NCI-H524 treated with DMSO at 0.1 percent for 48 hours (cell line): ENCODE data around the gene TMEM45A.
"Not testable (repeated sequence)": the region's sequence is repeated elsewhere in the genome, so short reads cannot be mapped to it uniquely, and the experiment has no call there.

Experiments used
- DNase-seq: peaks from one replicate; lab custom pipeline; 2025; lab: John Stamatoyannopoulos, UW

TMEM45A gene

DNA sequence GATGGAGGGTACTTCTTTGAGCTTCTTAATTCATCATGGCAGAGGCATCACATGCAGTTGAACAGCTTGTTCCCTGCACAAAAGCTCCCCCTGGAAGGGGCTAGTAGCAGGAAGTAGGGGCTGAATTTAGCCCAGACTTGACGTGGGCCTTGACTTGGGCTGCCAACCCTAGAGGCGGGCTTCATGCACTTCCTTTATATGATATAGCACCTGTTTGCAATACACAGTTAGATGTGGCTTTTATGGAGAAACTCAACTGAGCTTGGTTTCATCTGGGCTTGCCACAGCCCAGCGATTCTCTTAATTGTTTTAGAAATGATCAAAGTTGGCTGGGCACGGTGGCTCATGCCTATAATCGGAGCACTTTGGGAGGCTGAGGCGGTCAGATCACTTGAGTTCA lies 83.3 kb downstream of the TMEM45A start:
- no peak for DNase-seq

DNA sequence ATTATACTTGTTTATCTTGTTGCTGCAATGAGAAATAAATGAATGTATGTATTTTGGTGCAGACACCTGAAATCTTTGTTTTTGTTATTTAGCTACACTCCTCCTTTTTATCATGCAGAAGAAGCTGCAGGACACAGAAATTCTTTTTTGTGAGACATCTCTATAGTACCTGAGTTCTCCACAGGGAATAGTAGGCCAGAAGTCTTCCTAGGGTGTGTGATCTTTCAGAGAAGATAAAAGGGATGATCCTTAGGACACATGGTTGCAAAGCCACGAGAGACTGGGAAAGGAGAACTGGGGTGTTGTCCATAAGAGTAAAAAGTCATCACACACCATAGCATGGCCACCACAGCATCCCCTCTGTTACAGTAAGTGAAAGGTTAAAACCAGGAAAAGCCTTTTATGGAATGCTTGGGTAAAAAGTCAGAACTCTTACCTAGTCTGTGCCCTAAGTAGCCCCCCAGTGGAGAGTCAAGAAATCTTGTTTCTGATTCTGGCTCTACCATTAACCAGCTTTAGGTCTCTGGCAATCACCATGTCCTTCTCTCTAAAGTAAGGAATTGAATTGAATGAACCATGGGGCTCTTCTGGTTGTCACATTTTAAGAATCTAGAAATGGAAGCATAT lies 85.1 kb downstream of the TMEM45A start:
- DNase-seq = no peak

DNA sequence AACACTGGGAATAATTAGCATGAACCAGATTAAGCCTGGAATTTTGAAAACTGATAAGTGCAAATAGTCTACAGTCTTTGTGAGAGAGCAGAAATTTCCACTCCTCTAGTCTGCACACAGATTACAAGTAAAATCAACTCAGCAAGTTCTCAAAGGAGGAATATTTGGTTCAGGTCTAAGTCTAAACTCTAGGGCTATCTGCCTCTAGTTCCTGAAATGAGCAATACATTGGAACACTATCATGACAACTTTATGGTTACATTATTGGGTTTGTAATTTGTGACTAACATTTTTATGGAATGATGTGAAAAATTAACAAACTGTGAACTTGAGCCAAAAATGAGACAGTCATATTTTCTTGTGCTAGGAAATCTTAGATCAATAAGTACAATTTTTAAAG lies 86.2 kb downstream of the TMEM45A start:
- DNase-seq = no peak

DNA sequence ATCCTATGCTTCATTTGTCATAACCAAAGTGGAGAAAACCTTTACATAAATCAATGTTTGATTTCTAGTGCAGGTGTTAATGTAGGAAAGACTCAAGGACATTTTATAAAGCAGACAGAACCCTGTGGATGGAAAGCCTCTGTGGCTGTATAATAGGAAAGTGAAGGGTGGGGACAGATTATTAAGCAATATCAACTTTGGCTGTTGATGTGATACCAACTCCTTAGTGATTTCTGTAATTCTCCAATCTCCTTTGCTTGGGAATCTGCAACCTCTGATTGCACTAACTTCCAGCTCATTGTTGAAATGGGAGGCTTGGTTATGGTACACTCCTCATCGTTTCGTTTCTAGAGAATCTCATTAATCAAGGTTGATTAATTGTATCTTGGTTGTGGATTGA lies 87.7 kb downstream of the TMEM45A start:
- no peak for DNase-seq

DNA sequence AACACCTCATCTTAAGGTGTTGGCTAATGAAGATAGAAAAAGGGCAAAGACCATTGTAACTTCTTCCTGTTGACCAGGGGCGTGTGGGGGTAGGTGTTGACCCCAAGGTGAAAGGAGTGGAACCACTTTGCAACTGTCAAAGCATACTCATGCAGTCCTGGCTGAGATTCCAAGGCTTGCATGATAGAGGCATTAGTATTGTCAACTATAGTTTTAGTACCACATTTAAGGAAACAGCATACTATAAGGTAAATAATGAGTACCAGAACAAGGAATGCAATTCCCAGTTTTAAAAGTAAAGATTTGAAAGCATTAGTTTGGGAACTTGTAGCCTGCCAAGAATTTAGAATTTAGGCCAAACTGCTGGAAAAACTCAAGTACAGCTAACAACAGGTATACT lies 89.2 kb downstream of the TMEM45A start:
- DNase-seq = no peak

DNA sequence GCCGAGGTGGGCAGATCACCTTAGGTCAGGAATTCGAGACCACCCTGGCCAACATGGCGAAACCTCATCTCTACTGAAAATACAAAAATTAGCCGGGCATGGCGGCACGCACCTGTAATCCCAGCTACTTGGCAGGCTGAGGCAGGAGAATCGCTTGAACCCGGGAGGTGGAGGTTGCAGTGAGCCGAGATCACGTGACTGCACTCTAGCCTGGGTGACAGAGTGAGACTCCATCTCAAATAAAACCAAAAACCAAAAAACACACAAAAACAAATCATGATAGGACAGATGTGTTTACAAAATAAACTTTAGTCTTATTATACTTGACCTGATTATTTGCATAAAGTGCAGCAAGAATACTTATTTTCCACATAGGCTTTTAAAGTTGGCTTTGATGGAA lies 89.7 kb downstream of the TMEM45A start:
- DNase-seq = not testable (repeated sequence)

DNA sequence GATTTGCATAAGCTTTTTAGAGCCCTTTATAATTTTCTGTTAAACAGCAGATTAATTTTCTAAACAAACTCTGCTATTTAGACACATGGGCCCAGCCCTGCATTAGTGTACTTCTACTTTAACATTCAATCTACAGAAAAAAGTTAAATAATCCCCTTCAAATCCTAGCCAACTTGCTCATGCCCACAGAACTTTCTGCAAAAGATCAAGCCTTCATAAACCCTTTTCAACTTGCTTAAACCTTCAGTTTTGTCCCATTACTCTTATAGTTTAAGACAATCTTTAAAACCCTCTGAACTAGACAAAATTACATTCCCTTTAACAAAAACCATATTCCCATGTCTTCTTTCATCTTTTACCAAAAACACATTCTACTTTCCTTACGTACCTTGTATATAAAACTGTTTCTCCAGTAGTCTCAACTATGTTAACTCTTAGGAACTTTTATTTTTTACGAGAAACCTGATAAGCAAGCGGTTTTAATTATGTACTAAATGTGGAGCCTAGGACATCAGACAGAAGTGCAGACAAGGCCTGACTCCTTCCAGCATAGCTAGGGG lies 91.8 kb downstream of the TMEM45A start:
- DNase-seq = no peak

DNA sequence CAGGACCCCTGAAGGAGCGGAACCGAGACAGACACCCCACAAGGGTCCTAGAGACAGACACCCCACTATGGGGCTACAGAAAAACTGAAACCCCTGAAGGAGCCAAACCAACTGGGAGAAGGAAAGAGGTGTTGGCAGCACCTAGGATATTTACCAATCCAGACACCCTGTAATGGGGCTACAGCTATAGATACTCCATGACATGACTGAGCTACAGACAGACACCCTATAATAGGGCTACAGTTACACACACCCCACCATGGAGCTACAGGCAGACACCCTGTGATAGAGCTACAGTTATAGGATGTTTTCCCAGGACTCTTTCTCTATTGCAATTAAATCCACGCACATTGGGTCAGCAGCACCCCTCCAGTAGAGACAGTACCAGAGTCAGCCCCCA lies 94.4 kb downstream of the TMEM45A start:
- DNase-seq = no peak

DNA sequence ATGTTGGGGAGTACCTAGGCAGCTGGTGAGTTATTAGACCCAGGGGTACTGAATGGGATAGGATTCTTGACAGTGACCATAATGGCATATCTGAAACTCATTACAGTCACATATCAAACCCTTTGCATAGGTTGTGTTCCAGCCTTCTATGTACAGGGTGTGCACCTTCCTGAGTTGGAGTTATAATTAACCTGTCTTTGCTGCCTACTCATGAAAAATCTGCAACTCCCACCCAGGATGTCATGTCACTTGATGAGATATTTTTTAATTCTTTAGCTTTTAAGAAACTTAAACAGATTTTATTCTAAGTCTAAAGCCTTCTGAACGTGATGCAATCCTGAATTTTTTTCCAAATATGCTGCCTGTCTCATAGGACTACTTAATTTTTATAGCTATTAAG lies 95.8 kb downstream of the TMEM45A start:
- no peak for DNase-seq

DNA sequence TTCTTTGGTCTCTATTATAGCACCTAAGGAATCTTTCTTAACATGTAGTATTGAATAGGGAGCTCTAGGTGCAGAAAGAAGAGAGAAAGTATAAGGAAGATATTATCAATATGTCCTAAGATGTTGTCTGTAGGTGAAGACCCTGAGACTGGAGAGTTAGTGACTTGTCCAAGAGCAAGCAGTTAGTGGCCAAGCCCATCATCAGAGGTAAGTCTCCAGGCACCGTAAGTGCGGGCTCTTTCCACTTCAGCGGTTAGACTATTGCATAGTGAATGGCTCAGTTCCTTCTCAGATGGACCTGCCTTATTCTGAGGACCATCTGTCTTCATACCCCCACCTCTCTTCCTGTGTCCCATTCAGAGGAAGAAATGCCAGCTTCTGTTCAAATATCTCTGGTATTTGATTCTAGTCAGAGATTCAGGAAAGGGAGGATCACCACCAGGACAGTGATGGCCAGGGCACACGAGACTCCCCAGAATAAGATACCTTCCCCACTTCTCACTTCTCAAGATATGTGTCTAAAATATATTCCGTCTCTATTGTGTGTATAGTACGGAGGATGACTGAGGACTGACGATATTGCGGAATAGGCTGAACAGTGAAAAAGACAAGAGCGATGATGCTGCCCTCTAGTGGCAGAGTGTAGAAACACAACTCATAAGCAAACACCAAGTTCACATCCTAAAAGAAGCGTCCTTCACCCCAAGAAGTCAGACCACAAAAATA lies 97.9 kb downstream of the TMEM45A start:
- DNase-seq = peak; percentile 81

DNA sequence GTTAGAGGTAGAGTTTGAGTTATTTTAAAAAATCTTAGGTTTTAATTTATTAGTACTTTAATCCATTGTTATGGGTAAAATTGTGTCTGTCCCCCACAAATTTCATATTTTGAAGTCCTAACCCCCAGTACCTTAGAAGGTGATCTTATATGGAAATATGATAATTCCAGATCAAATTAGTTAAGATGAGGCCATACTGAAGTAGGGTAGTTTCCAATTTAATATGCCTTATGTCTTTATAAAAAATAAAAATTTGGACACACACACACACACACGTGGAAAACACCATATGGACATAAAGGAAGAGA lies 98.4 kb downstream of the TMEM45A start:
- DNase-seq = no peak

DNA sequence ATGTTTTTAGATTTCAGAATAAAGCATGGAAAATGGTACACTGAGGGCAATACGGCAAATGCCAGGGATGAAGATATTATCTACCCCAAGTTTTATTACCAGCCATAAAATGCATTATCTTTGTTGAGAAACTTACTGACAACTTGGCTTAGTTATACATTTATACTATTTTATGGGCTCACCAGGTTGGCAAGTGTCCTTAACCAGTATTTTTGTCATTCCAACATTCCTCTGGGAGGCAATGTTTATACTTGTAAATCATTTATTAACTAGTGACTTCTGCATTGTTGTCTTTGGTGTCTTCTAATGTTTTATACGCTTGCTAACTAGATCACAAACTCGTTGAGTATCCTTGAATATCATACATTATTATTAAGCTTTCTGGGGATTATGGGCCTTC lies 99.0 kb downstream of the TMEM45A start:
- DNase-seq = no peak

DNA sequence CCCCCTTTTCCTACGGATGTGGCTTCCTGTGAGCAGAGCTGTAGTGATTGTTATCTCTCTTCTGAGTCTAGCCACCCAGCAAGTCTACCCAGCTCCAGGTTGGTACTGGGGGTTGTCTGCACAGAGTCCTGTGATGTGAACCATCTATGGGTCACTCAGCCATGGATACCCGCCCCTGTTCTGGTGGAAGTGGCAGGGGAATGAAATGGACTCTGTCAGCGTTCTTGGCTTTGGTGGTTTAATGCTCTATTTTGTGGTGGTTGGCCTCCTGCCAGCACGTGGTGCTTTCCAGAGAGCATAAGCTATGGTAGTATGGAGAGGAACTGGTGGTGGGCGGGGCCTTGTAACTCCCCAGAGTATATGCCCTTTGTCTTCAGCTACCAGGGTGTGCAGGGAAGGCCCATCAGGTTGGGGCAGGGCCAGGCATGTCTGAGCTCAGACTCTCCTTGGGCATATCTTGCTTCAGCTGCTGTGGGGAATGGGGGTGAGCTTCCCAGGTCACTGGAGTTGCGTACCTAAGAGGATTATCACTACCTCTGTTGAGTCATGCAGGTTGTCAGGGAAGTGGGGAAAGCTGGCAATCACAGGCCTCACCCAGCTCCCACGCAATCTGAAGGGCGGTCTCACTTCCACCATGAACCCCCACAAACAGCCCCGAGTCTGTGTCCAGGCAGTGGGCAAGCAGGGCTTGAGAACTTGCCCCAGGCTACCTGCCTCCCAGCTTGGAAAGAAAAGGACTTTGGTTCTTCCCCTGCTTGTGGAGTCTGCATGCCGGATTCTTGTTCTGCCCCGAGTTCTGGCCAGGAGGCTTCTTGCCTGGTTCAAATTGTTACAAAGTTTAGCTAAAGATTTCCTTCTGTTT lies 108.0 kb downstream of the TMEM45A start:
- no peak for DNase-seq

DNA sequence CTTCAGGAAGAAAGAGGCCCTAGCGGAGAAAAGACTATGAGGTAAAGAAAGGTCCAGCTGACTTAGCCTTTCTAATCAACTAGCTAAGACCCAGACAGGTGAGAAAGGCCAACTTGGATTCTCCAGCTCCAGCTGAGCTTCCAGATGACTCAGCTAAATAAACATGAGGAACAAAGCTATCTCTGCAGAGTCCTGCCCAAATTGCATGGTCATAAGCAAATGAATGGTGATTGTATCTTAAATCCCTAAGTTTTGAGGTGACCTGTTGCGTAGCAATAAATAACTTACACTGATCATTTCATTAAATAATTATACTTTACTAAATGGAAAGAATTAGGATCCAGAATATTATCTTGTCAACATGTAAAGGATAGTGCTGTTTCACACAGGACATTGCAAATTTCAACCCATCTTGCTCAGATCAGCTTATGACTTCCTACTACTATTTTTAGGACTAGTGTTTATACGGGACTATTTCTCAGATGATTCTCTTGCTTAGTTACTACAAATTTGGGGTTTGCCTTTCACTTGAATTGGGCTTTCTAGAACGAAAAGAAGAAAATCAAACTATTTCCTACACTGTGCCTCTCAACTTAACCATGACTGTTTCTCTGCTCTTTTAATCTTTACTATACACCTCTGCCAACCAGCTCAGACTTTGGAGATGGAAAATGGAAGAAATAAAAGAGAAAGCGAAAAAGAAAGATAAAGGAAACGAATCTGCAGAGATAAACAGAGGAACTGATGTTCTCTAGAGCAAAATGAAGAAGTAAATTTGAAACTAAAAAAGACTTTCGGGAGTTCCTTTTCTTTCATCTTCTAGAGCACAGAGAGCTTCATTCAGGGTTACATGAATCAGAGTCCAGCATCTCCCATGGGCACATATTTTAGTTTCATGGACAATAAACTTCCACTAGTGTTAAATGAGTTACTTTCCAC lies 110.4 kb downstream of the TMEM45A start:
- DNase-seq = no peak

DNA sequence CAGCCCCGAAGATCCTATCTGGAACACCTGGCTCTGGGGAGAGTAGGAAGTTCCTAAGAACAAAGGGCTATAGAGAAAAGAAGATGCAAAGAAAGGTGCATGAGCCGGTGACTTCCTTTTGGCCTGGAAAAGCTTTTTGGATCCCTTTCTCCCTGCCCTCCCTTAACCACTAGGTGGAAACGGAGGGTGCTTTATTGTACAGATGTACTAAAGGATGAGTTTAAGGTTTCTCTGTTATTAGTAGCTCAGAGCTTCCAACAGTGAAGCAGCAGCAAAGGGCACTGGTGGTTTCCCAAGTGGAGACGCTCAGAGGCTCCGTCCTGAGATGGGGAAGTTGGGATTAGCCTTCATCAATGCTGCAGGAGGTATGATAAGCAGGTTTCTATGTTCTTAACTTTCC lies 111.0 kb downstream of the TMEM45A start:
- no peak for DNase-seq

DNA sequence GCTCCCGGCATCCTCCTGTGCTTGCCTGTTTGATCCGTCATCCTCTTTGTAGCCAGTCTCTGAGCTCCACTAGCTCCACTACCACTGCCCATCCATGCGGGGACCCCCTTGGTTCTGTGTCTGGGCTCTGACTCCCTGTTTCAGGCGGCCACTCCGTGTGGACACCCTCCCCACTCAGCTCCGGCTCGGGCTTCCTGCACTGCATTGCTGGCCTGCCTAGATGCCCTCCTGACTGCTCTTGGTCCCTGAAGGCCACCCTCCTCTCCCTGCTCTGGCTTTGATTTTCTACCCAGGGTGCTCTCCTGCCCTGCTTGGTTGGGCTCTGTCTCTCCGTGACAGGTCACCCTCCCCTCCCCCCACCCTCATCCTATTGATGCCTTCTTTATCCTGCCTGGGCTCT lies 112.9 kb downstream of the TMEM45A start:
- no peak for DNase-seq

DNA sequence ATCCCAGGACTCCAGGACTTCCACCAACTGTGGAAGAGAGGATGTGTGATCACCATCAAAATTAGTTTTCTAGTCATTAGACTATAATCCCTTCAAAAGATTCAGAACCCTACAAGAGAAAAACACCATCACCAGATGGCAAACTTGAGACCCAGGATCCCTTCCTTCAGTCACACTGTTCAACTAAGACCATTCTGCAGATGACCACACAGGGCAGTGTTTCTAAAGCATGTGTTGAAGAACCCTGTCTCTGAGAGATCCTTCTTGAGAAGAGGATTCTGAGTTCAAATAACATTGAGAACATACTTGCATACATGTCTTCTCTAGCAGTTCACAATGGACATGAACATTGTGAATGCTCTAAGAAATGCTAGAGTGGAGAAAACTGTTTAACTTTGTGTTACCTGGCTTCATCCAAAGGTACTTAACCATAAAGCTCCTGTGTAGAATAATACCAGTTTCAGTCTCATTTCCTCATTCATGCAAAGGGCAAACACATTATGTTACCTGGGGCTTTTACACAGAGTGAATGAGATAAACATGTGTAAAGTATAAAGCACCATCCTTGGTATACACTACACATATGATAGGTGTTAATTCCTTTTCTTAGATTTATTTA lies 114.6 kb downstream of the TMEM45A start:
- DNase-seq = no peak

DNA sequence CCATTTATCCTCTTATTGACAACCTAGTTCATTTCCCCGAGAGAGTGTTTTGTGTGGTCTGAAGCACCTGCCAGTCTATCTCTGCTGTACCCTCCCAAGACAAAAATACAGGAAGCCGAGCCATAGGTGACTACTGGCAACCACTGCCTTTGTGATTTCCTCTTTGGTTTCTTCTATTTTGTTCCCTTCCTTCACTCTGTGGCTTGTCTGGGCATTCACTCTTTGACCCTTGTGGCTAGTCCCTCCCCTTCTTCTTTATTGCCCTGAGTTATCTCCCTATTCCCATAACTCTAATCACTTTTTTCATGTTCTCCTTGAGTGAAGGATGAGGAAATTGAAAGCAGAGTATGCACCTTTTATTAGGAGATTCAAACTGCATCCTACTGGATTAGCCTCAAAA lies 116.9 kb downstream of the TMEM45A start, which contains the start of gene ADGRG7:
ADGRG7 (plus strand) TSS at position 297 of the 400 bp plus-strand sequence. CDS start 256 bp downstream, outside the sequence.
- DNase-seq = no peak

DNA sequence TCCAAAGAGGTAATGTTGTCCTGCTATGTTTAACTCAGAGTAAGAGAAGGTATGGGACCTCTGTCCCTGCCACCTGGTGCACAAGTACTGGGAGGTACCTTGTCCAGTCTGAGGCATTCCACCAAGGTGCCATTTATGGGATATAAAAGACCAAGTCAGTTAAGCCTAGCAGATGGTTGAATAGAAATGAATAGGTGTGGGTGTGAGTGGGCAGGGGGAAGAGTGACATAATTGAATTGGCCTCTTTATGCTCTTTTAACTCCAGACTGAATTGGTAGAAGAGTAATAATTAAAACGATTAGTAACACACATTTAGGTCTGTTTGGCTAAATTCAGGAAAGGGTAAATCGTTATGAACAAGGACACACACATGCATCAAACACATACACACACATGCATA lies 117.5 kb downstream of the TMEM45A start:
- DNase-seq = no peak

DNA sequence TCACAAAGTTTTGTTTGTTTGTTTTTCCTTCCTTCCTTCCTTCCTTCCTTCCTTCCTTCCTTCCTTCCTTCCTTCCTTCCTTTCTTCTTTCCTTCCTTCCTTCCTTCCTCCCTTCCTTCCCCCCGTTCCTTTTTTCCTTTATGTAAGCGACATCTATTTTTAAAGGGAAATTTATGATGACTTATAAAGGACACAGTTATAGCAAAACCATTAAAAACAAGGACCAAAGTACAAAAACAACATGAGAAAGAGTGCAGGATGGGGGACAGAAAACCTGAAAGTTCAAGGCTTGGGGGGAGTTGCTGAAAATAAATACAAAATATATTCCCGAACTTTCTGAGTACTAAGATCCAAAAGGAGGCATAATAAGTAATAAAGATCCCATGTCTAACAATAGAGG lies 118.8 kb downstream of the TMEM45A start:
- DNase-seq = no peak

DNA sequence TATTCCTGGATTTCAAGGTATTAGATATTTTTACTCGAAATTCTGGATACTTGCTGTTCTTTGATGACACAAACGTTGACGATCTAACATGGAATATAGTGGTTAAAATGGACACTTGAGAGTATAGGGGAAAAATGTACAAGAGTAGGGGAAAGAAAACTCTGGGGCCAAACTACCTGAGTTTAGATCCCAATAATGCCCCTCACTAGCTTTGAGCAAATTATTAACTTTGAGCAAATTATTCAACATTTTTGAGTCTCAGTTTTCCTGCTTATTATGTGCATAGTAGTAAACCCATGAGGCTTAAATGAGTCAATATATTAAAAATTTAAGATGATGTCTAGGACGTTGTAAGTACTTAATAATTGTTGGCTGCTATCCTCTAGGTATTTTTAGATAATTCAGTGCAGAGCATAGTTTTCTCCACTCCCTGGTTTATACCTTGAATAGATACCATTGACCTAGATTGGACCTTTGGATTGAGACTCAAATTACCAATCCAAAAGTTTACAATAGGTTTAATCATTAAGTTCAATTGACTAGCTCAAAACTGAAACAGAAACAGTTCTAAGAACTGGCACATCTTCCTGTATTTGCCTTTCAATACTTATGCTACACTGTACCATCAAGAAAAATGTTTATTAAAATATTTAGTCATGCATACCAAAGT lies 121.4 kb downstream of the TMEM45A start:
- DNase-seq = no peak
